Panc1 (cell line): ENCODE results near the gene FAM120C. TPM values are rescaled to one million over a fixed set of nuclear protein-coding genes. Genes with fewer than 3 reads are reported as not detected.
A peak's percentile ranks its signal among the peaks of the same experiment; 100 is the strongest.

Experiments
- ATAC-seq: fragments of 200-7000 bp; cut with Tn5 transposase; 2 replicates; pipeline ENCODE4 v1.9.1; 2020; ENCODE audit warnings: mild to moderate bottlenecking, moderate library complexity
- BruUV-seq: library from RNA; stranded (reverse); fragments of 400-500 nt; replicated peaks from 2 replicates; lab custom pipeline; 2021; lab: Mats Ljungman, UMichigan
- CTCF ChIA-PET: fragments of 300-600 bp; sonication (Branson Sonifier 250); formaldehyde crosslinking; loops from one replicate; lab custom pipeline; 2022; ENCODE audit warnings: antibody characterized with exemption; lab: Charles Lee
- POLR2A ChIA-PET: fragments of 300-600 bp; sonication (Branson Sonifier 250); formaldehyde crosslinking; loops from one replicate; lab custom pipeline; 2022; ENCODE audit warnings: antibody characterized with exemption; lab: Charles Lee
- DNase-seq: peaks from one replicate; pipeline ENCODE4 v3.0.0-alpha.2; 2010; ENCODE audit warnings: low read depth, low spot score
- H3K27ac ChIP-seq: 2 replicates; pipeline ENCODE4 v1.5.1; 2011; ENCODE audit warnings: mild to moderate bottlenecking, low read length, inconsistent platforms
- H3K27me3 ChIP-seq: fragments of 200-500 bp; sonication (Bioruptor generic); 2 replicates; pipeline ENCODE4 v1.6.0; 2014; ENCODE audit warnings: low read length, inconsistent platforms; ENCODE audit not compliant: control insufficient read depth, insufficient read depth
- H3K36me3 ChIP-seq: fragments of 200-500 bp; sonication (Bioruptor generic); 2 replicates; pipeline ENCODE4 v1.5.1; 2014; ENCODE audit warnings: inconsistent platforms, mild to moderate bottlenecking, low read length, moderate library complexity; ENCODE audit not compliant: control insufficient read depth, insufficient read depth
- H3K4me1 ChIP-seq: 2 replicates; pipeline ENCODE4 v1.5.1; 2011; ENCODE audit warnings: inconsistent platforms, mild to moderate bottlenecking, low read length, moderate library complexity; ENCODE audit not compliant: control insufficient read depth, insufficient read depth
- H3K4me3 ChIP-seq, 2 experiments: 2 replicates each; pipeline ENCODE4 v1.5.1; 2011 to 2012; ENCODE audit warnings: low read depth in 2 of 2, low read length in 2 of 2, mild to moderate bottlenecking in 2 of 2, inconsistent platforms in 1 of 2, moderate library complexity in 1 of 2
- H3K9me3 ChIP-seq: fragments of 200-500 bp; sonication (Bioruptor generic); 2 replicates; pipeline ENCODE4 v1.5.1; 2014; ENCODE audit warnings: low read depth, mild to moderate bottlenecking, inconsistent platforms, low read length, moderate library complexity; ENCODE audit not compliant: control insufficient read depth, insufficient read depth
- CTCF ChIP-seq: fragments of 450-650 bp; IDR thresholded peaks from 2 replicates; pipeline ENCODE4 v1.5.1; 2017; ENCODE audit warnings: mild to moderate bottlenecking
- REST ChIP-seq, 2 experiments: IDR thresholded peaks; 2 replicates each; pipeline ENCODE4 v1.6.1; 2011 to 2012; ENCODE audit warnings: low read depth in 2 of 2, control low read depth in 1 of 2, low read length in 1 of 2, mild to moderate bottlenecking in 1 of 2, moderate library complexity in 1 of 2; ENCODE audit not compliant: insufficient read depth in 1 of 2
- TCF7L2 ChIP-seq: IDR thresholded peaks from 2 replicates; pipeline ENCODE4 v1.6.1; 2011; ENCODE audit warnings: mild to moderate bottlenecking, low read depth, low read length, inconsistent platforms
- in situ Hi-C: cut with HindIII; loops from 2 replicates; pipeline ENCODE4 v1.10.0; 2016; ENCODE audit warnings: low sequenced_read_pairs, low pct_unique_long_range_greater_than_20kb
- intact Hi-C: fragments of 100-400 bp; cut with micrococcal nuclease; formaldehyde crosslinking; loops from one replicate; pipeline ENCODE4 v1.10.0; 2022; ENCODE audit not compliant: unreplicated experiment
- total RNA-seq: library from RNA; stranded (reverse); gene quantifications from one replicate; pipeline ENCODE4 v1.2.1, GENCODE V29; 2021; ENCODE audit not compliant: unreplicated experiment

FAM120C gene
- total RNA-seq, 1 experiment from 2014 or later, result 12.1 TPM

- BruUV-seq, result TSS peak; percentile 86
- CTCF ChIA-PET, result interaction anchor here (0.7 kb wide), 1 partner anchor 517 kb away, joined by 4 read pairs; no protein-coding TSS in a partner anchor
Measured at GRCh38 chrX:54043056-54043455, 140.0 kb downstream of the FAM120C start.

GRCh38 chrX:54042609-54043021 lies 140.4 kb downstream of the FAM120C start:
- Histone ChIP-seq H3K4me3 (peak overlapping the region; percentile 78 to 89), H3K27ac (0 out of 2 replicates have a peak overlapping the region, but pooled peaks have one; percentile 17), H3K4me1 (peaks cover 9% of the 10 kb centered on the region), H3K9me3 (no peaks in the 10 kb centered on the region), H3K27me3 (no peaks in the 10 kb centered on the region), H3K36me3 (no peaks in the 10 kb centered on the region; the same call in none of the 2 replicates)
- in situ Hi-C loops (no loop called here), intact Hi-C loops (no loop called here)
- no TSS peak for BruUV-seq
- ChIA-PET CTCF (interaction anchor here (0.7 kb wide), 1 partner anchor 517 kb away, joined by 4 read pairs; no protein-coding TSS in a partner anchor), POLR2A (interaction anchor here (0.5 kb wide), 1 partner anchor 90 kb away, joined by 8 read pairs; no protein-coding TSS in a partner anchor)
- no peak for DNase-seq
- TF ChIP-seq TCF7L2 (no peak), CTCF (peak; percentile 63), REST (IDR thresholded peaks at IDR 0.05; ENCODE audit: insufficient read depth in 1 of 2, low read depth in 2 of 2, low read length in 1 of 2) (no peak)
- ATAC-seq, result peak; percentile 53

More at GRCh38 chrX:54043056-54043455, 140.0 kb downstream of the FAM120C start:
- in situ Hi-C loops, result no loop called here
- H3K36me3 ChIP-seq, result no peaks in the 10 kb centered on the region; the same call in none of the 2 replicates
- POLR2A ChIA-PET, result no interaction called here
- no peaks in the 10 kb centered on the region for H3K9me3 ChIP-seq
- H3K27me3 ChIP-seq, result no peaks in the 10 kb centered on the region
- H3K4me1 ChIP-seq, result peaks cover 9% of the 10 kb centered on the region
- TF ChIP-seq TCF7L2 (no peak), CTCF (0 out of 2 replicates have a peak, but pooled peaks have one; percentile 23), REST (IDR thresholded peaks at IDR 0.05; ENCODE audit: insufficient read depth in 1 of 2, low read depth in 2 of 2, low read length in 1 of 2) (no peak)
- DNase-seq, result no peak
- intact Hi-C loops, result no loop called here
- H3K27ac ChIP-seq, result peak overlapping the region; percentile 89
- ATAC-seq, result no peak
- peak overlapping the region; percentile 78 to 89 for H3K4me3 ChIP-seq
